Mucosa of gallbladder (tissue), 1 donor: Measurements from ENCODE around the gene LDLRAD4. TPM values are rescaled to one million over a fixed set of nuclear protein-coding genes. Genes with fewer than 3 reads are reported as not detected.

Experiments used
- DNase-seq: peaks from one replicate; pipeline ENCODE4 v3.0.0-alpha.2; 2020; ENCODE audit warnings: low spot score
- total RNA-seq: library from RNA; stranded (reverse); gene quantifications from one replicate; pipeline ENCODE4 v1.2.1, GENCODE V29; 2021
- donor health status: DM: no; HTN: no; CAD: no.

The LDLRAD4 gene
- total RNA-seq, 1 donor from 2014 or later: 51.0 TPM

GRCh38 chr18:13370995-13371625 is 152.6 kb downstream of the LDLRAD4 start:
- no peak for DNase-seq

- DNase-seq: no peak
These were observed 153.3 kb downstream of the LDLRAD4 start for GRCh38 chr18:13371689-13372418.

GRCh38 chr18:13372531-13372951 is 154.0 kb downstream of the LDLRAD4 start:
- no peak for DNase-seq

- no peak for DNase-seq
These were observed 155.5 kb downstream of the LDLRAD4 start for GRCh38 chr18:13374096-13374467.

- DNase-seq: no peak
These were observed 156.1 kb downstream of the LDLRAD4 start for GRCh38 chr18:13374468-13375301.

GRCh38 chr18:13375302-13376255 is 157.0 kb downstream of the LDLRAD4 start:
- peak; percentile 50 for DNase-seq

GRCh38 chr18:13376298-13376840 is 157.8 kb downstream of the LDLRAD4 start:
- DNase-seq: no peak

GRCh38 chr18:13376841-13377351 is 158.3 kb downstream of the LDLRAD4 start:
- no peak for DNase-seq

GRCh38 chr18:13377496-13377895 is 158.9 kb downstream of the LDLRAD4 start:
- DNase-seq: no peak

- DNase-seq: no peak
These were observed 159.6 kb downstream of the LDLRAD4 start for GRCh38 chr18:13378150-13378549.

GRCh38 chr18:13379062-13379865 is 160.7 kb downstream of the LDLRAD4 start:
- no peak for DNase-seq

- DNase-seq: no peak
These were observed 161.6 kb downstream of the LDLRAD4 start for GRCh38 chr18:13379930-13380690.

GRCh38 chr18:13380691-13381070 is 162.1 kb downstream of the LDLRAD4 start:
- no peak for DNase-seq

- DNase-seq: no peak
These were observed 162.8 kb downstream of the LDLRAD4 start for GRCh38 chr18:13381331-13381730.

GRCh38 chr18:13381944-13382365 is 163.4 kb downstream of the LDLRAD4 start:
- peak; percentile 72 for DNase-seq

- DNase-seq: no peak
These were observed 163.9 kb downstream of the LDLRAD4 start for GRCh38 chr18:13382366-13382953.

GRCh38 chr18:13382954-13383827 is 164.6 kb downstream of the LDLRAD4 start:
- DNase-seq: no peak
